PC-3 (cell line): ENCODE results near the gene PTPN5.

ENCODE experiments used
- CTCF ChIP-seq: fragments of 300-600 bp; sonication (generic); conservative IDR thresholded peaks from 2 replicates; pipeline ENCODE4 v1.5.1; 2017; ENCODE audit warnings: antibody characterized with exemption, low read depth, mild to moderate bottlenecking, low read length
- EZH2 ChIP-seq: fragments of 300-600 bp; sonication (generic); IDR thresholded peaks from one replicate; pipeline ENCODE4 v1.6.1; 2017; ENCODE audit warnings: antibody characterized with exemption, mild to moderate bottlenecking, low read length; ENCODE audit not compliant: unreplicated experiment
- EZH2phosphoT487 ChIP-seq: fragments of 300-600 bp; sonication (generic); IDR thresholded peaks from 2 replicates; pipeline ENCODE4 v1.6.1; 2018; ENCODE audit warnings: mild to moderate bottlenecking, antibody characterized with exemption, low read length, borderline replicate concordance

GRCh38 chr11:18743900-18744514, 47.6 kb downstream of the PTPN5 start:
- TF ChIP-seq CTCF: no peak
- no peak for TF ChIP-seq EZH2
- TF ChIP-seq EZH2phosphoT487: no peak
